Thyroid gland (tissue), 4 donors: Measurements from ENCODE around the gene ZNF618.

ENCODE experiments used
- POLR2A ChIP-seq, 2 donors: fragments of 450-650 bp; IDR thresholded peaks; one replicate each; pipeline ENCODE4 v1.6.1; 2017; ENCODE audit warnings: antibody characterized with exemption in 2 of 2, mild to moderate bottlenecking in 2 of 2, moderate library complexity in 1 of 2
- TF ChIP-seq, protein P1 (sequence below), 6 experiments: fragments of 200-600 bp in 3 of 6; fragments of 450-650 bp in 3 of 6; sonication (generic) in 3 of 6; IDR thresholded peaks; one replicate each; pipeline ENCODE4 v1.5.1; 2016 to 2019; ENCODE audit warnings: antibody characterized with exemption in 6 of 6, mild to moderate bottlenecking in 2 of 6, inconsistent platforms in 1 of 6, moderate library complexity in 1 of 6

DNA sequence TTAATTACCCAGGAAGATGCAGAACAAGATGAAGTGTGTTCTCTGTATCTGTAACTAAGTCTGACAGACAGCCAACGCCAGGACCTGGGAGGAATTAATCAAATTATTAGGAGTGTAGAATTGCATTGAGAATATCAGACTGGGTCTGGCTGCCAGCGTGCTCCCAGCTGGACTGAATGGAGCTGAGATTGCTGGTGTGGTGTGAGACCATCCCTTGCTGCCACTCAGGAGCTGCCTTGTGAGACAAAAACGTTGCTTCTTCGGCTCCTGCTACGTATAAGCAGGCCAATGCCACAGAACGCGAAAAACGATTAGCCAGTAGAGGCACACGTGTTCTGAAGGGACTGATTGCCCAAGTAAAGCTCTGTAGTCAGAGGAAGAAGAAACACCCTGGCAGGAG lies 135.2 kb downstream of the ZNF618 start:
- TF ChIP-seq, protein P1, sequence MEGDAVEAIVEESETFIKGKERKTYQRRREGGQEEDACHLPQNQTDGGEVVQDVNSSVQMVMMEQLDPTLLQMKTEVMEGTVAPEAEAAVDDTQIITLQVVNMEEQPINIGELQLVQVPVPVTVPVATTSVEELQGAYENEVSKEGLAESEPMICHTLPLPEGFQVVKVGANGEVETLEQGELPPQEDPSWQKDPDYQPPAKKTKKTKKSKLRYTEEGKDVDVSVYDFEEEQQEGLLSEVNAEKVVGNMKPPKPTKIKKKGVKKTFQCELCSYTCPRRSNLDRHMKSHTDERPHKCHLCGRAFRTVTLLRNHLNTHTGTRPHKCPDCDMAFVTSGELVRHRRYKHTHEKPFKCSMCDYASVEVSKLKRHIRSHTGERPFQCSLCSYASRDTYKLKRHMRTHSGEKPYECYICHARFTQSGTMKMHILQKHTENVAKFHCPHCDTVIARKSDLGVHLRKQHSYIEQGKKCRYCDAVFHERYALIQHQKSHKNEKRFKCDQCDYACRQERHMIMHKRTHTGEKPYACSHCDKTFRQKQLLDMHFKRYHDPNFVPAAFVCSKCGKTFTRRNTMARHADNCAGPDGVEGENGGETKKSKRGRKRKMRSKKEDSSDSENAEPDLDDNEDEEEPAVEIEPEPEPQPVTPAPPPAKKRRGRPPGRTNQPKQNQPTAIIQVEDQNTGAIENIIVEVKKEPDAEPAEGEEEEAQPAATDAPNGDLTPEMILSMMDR (IDR thresholded peaks at IDR 0.05): no peak
- TF ChIP-seq POLR2A (IDR thresholded peaks at IDR 0.05): no peak
